Left ventricle myocardium superior (tissue), 1 donor: ENCODE results near the gene ANGPT4. TPM values are rescaled to one million over a fixed set of nuclear protein-coding genes. Genes with fewer than 3 reads are reported as not detected.
"Not testable (repeated sequence)": the region's sequence is repeated elsewhere in the genome, so short reads cannot be mapped to it uniquely, and the experiment has no call there.

ENCODE experiments used
- ATAC-seq: fragments of 200-7000 bp; cut with Tn5 transposase; one replicate; pipeline ENCODE4 v1.9.1; 2020; ENCODE audit warnings: mild to moderate bottlenecking, moderate library complexity
- DNase-seq: peaks from one replicate; pipeline ENCODE4 v3.0.0-alpha.2; 2020
- intact Hi-C: fragments of 100-400 bp; cut with micrococcal nuclease; formaldehyde crosslinking; loops from one replicate; pipeline ENCODE4 v1.11.0; 2022
- total RNA-seq: library from RNA; stranded (reverse); fragmentation: NEBNext Ultra II Directional; extraction: Animal tissue kit (Norgen Biotek cat#: 25700); gene quantifications from one replicate; pipeline ENCODE4 v1.2.1, GENCODE V29; 2021
- donor health status: DM: no; HTN: yes; CAD: no; lungs with severe emphysema.

The ANGPT4 gene
- total RNA-seq, 1 donor from 2014 or later, result 0.05 TPM

DNA sequence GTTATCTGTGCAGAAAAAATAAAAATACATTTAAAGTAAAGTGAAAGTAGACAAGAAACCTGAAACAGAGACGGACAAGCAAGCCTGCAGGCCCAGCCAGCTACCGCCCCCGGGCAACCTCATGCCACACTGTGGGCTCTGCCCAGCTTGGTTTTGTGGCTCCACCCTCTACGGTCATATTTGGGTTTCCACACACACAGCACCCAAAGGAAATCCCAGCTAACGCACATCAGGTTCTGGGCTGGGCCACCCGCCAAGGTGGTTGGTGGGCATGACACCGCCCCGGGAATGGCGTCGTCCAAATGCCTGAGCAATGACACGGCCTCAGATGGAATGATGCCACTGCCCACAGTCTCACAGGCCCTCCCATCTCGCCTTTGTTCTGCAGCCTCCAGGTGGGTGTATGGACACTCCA is 59.8 kb downstream of the ANGPT4 start:
- DNase-seq (no peak), ATAC-seq (no peak)
- intact Hi-C loops, result no loop called here

DNA sequence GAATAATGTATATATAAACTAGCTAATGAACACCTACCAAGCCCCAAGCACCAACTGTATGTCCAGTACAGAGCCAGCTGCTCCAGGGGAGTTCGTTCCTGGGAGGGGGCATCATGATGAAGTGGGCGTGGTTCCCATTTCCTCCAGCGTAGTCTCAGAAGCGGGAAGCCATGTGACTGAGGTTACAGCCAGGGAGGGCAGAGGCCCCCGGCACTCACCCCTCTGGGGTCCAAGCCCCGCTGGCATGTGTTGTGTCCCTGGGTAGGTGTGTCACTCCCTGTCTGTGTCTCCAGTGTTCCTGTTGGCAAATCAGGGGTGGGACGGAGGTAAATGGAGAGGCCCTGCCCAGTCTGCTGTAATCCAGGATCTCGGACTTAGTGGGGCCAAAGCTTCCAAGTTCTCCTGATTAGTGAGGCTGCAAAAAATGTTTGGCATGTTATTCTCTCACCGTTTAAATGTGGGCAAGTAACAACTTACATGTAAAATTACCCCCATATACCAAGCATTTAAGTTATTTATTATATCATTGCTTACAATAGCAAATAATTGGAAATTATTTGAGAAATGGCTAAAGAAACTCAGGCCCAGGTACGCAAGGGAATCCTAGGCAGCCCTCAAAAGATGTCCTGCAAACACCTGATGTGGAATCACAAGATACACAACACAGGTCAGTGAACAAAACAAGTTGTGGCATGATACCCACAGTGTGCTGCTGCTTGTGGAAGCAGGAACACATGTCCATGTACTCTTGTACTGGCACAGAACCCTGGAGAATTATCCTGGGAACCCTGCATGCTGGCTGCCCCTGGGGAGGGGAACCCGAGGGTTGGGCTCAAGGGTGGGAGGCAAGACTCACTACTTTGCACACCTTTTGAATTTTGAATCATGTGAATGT is 60.4 kb downstream of the ANGPT4 start:
- intact Hi-C loops, result no loop called here
- DNase-seq (no peak), ATAC-seq (no peak)

DNA sequence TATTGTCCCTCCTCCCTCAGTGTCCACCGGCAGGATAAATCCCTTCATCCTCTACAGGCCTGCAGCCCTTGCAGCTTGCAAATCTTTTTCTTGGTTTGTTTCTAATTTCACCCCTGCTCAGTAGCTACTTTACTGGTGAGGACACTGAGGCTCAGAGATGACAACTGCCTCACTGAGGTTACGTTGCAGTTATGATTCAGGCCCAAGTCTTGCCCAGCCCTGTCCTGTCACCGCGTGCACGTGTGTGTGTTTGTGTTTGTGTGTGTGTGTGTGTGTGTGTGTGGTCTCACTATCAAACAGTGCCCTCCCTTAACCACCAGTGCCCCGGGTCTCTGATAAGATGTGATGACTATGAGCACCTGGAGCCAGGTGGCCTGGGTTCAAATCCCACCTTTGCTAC is 61.5 kb downstream of the ANGPT4 start:
- ATAC-seq (no peak), DNase-seq (no peak)

DNA sequence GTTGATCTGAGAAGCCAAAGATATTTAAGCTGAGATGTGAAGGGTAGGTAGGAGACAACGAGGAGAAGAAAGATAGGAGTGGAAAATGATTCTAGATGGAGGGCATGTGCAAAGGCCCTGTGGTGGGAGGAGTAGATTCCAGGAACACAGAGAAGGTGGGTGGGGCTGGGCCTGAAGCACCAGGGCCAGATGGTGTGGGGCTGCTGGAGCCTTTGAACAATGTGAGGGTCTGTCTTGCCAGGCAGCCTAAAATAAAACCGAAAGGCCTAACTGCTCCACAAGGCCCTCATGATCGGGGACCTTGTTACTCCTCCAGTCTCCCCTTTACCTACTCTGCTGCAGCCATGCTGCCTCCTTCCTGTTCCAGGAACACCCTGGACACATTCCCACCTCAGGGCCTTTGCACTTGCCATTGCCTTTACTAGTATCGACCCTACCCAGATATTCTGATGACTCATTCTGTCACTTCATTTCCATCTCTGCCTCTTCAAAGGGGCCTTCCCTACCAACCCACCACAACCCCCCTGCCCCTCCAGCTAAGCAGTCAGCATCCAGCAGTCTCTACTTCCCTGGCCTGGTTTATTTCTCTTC is 62.6 kb downstream of the ANGPT4 start:
- DNase-seq (no peak), ATAC-seq (no peak)
- intact Hi-C loops, result no loop called here

More for the DNA sequence above, 61.5 kb downstream of the ANGPT4 start:
- intact Hi-C loops, result no loop called here

DNA sequence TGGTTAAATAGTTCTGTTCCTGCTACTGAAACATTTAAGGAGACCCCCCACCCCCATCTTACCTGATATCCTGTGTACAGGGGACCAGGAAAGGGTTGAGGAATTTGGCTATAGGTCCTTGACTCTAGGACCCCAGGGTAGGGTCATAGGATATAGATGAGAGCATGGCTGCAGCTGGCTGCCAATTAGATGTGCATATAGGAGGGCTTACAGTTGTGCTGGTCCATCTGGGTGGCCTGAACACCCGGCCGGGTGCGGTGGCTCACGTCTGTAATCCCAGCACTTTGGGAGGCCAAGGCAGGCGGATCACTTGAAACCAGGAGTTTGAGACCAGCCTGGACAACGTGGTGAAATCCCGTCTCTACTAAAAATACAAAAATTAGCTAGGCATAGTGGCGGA is 67.4 kb downstream of the ANGPT4 start:
- DNase-seq, intact Hi-C loops, ATAC-seq: not testable (repeated sequence)

DNA sequence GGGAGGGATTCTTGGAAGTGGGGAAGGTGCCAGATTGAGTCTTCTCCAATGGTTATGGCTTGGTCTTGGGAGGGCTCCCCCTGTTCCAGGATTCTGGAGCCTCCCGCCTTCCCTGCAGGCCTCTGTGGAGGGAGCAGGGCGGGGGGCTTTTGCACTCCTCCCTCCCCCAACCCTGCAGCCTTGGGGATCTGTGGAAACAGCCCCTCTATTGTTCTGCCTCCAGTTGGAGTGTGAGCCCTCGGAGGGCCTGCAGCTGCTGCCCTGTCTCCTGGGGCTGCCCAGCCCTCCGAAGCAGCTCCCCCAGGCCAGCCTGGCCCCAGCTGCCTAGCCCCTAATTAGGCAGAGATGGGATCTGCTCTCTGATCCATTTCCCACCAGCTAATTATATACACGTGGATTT is 67.9 kb downstream of the ANGPT4 start:
- no peak for ATAC-seq
- DNase-seq, result no peak
- intact Hi-C loops, result no loop called here

DNA sequence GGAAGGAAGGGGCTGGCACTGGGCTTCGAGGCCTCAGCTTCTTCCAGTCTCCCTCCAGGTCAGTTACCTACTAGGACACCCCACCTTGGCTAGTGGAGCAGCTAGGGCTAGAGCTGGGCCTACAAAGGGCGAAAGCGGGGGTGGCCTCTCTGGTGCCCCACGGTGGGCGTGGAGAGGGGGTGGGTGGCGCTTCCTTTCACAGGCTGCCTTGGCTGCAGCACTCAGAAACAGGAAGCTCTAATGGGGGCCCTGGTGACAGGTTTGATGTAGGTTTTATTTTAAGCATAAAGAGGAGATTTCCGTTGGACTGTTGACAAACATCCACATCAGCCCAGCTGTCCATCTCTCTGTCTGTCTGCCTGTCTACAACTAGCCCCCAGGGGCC is 69.2 kb downstream of the ANGPT4 start:
- no peak for ATAC-seq
- DNase-seq, result no peak
- intact Hi-C loops, result no loop called here

DNA sequence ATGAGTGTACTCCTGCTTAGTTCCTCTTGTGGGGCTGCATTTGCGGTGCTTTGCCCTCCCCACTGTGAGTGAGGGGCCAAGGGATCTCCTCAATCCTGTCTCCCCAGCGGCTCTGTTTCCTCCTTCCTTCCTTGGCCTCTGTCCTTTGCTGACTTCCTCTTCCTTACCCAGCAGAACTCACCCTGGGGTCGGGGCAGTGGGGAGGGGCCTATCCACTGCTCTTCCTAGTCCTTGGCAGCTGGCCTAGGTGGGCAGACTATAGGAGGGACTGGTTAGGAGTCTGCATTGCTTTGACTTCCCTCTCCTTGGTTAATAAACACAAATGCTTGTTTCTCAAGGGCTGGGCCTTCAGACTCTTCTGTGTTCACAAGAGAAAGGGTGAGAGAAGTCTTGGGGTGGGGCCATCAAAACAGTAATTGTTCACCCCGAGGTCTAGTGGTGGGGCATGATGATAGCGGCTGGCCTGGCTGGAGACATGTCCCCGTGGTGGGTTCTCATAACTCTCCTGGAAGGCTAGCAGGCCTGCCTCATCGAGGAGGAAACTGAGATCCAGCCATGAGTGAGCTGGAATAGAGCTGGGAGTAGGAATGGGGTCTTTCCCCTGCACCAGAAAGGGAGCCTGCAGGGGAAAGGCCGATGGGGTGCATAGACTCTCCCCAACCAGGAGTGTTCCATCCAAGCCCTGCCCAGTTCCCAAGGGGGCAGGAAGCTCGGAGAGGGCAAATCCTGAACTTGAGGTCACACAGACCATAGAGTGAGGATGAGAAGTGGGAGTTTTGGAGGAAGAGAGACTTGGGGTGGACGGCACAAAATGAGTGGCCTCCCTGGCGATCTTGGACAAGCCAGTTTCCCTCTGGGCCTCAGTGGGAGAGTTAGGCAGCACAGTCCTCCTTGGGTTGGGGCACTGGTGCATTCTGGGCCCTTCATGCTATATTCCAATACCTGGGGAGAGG is 69.9 kb downstream of the ANGPT4 start:
- no peak for DNase-seq
- ATAC-seq, result no peak
- intact Hi-C loops, result no loop called here

DNA sequence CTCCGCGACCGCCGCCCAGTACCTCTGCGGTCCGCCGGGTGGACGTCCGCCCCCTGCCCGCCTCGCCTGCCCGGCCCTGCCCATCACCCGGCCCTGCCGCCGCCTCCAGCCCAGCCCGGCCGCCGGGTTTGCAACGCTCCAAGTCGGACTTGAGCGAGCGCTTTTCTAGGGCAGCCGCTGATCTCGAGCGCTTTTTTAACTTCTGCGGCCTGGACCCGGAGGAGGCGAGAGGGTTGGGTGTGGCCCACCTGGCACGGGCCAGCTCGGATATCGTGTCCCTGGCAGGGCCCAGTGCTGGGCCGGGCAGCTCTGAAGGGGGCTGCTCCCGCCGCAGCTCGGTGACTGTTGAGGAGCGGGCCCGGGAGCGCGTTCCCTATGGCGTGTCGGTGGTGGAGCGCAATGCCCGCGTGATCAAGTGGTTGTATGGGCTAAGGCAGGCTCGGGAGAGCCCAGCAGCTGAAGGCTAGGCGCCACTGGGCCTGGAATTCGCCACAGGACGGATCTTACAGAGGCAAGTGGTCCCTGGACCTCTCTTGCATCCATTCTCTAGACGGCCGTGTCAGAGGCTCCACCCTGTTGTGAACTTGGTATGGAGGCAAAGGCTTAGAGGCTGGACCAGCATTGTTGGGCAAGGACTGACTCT is 70.8 kb downstream of the ANGPT4 start:
- DNase-seq (no peak), ATAC-seq (no peak)
- intact Hi-C loops, result no loop called here

DNA sequence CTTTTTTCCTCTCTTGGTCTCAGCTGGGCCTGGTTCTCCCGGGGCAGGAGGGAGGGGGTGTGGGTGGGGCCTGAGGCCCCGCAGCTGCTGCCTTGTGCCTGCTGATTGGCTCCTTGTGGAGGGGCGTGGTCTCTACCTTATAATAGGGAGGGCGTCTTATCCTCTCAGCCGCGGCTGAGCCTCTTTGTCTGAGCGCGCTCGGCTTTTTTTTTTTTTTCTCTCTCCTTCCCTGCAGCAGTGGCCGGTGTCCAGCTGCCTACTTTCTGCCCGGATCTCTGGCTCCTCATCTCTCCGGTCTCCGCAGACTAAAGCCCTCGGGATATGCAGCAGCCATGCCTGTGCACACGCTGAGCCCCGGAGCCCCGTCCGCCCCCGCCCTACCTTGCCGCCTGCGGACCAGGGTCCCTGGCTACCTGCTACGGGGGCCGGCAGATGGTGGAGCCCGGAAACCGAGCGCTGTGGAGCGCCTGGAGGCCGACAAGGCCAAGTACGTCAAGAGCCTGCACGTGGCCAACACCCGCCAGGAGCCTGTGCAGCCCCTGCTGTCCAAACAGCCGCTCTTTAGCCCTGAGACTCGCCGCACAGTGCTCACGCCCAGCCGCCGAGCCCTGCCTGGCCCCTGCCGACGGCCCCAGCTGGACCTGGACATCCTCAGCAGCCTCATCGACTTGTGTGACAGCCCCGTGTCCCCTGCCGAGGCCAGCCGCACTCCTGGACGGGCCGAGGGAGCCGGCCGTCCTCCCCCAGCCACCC is 71.5 kb downstream of the ANGPT4 start:
- DNase-seq (peak; percentile 93), ATAC-seq (peak; percentile 99)
- intact Hi-C loops, result no loop called here

DNA sequence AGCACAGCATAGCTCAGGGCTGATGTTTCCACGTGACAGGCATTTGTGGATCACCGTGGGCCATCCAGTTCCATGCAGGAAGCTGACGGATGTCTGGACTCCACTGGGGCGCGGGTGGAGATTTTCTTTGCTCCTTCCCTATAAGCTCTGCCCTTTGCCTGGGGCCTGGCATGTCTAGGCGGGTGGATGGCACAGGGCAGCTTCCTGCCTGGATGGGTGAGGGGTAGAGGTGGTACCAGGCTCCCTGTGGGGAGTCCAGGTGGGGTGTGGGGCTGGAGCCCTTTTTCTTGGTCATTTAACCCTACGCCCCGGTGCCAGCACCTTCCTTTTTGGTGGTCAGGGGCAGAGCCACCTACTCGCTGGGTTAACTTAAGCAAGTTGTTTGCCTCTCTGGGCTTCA is 72.2 kb downstream of the ANGPT4 start:
- DNase-seq, result no peak
- no peak for ATAC-seq
- intact Hi-C loops, result no loop called here

DNA sequence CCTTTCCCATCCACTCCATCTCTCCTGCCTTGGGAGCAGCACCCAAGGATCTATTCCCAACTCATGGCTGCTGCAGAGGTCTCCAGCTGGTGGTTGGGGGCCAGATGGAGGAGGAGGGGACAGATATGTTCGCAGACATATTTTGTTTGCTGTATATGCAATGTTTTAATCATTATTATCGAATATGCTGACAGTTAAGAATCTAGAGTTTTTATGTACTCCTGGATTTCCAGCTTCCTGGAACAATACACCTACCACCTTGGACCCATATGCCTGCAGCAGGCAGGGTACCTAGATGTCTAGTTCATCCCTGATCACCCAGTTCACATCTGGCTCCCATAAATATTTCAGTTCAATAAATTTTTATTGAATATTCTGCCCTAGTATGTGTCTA is 73.6 kb downstream of the ANGPT4 start:
- ATAC-seq (no peak), DNase-seq (no peak)
- intact Hi-C loops, result no loop called here

DNA sequence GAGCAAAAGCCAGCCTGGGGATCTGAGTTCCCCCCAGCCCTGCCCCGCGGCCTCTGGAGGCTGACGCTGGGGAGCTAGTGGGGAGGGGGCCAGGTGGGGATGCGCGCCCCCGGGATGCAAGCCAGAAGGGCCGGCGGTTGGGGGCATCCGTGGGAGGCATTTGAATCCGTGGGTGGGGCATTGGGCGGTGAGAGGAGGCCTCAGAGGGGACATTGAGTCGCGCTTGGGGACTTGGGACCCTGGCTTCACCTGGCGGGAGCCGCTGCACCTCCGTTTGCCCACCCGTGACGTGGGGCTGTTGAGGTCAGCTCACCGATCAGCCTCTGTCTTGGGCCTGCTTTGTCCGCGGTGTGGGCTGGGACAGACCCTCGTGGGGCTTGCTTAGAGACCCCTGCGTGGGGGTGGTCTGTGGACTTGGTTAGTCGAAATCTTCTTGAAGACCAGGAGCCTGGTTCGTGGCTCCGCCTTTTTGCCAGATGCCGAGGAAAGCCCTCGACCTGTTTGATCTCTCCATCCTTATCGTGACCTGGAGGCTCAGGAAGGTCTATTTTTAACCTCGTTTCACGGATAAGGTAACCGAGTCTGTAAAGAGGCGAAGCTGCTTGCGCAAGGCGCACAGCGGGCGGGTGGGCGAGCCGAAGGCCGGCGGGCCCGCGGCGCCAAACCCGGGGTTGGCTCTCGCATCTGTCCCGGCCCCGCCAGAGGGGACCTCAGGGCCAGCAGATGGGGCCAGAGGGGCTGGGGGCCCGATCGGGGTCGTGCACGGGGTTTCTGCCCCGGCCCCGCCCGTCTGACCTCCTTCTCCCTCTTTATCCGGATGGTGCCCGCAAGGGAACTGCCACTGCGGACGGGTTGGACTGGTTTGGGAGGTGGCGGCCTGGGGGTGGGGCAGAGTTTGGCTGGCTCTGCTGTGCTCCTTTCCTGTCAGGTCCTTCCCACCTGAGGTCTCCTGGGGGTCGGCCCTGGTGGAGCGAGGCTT is 74.3 kb downstream of the ANGPT4 start:
- DNase-seq, result no peak
- ATAC-seq, result no peak
- intact Hi-C loops, result no loop called here

DNA sequence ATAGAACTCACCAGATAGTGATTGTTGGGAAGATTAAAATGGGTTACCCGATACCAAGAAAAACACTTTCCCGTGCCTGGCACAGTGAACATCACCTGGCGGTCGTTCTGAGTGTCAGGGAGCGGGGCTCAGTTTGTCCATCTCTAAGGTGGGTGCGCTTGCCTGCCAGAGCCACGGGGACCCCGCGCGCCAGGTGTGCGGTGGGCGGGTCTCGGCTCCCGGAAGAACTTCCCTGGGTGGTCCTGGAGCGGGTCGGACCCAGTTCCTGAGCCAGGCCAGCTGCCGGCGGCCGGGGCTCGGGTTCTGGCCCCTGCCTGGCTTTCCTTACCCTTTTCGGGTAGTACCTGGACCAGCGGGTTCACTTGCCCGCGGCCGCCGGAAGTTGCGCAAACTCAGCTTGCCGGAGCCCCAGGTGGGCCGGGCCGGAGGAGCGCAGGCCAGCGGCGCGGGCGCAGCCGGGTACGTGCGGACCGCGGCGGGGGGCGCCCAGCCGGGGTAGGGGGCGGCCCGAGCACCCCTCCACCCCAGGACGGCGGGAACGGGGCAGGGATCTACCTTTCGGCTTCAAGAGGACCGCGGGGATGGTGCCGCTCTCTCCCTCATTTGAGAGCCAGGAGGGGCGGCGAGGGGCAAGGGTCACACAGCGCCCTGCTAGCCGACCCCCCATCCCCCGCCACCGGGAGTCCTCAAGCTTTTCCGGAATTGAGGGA is 75.1 kb downstream of the ANGPT4 start:
- intact Hi-C loops, result no loop called here
- no peak for ATAC-seq
- peak; percentile 47 for DNase-seq

DNA sequence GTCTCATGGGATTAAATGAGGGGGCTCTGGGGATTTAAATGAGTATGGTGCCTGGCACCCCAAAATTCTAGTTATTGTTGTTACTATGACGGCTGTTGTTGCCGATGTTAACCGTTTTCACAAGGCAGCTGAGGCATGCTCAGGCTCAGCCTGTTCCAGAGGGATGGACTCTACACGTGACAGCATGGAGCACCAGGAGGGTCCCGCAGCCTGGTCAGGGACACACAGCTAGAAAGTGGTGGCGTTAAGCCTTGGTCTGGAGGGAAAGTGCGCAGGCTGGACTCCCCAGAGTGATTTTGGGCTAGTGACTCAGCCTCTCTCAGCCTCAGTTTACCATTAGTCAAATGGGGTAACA is 75.7 kb downstream of the ANGPT4 start:
- ATAC-seq (no peak), DNase-seq (no peak)
- intact Hi-C loops, result no loop called here

DNA sequence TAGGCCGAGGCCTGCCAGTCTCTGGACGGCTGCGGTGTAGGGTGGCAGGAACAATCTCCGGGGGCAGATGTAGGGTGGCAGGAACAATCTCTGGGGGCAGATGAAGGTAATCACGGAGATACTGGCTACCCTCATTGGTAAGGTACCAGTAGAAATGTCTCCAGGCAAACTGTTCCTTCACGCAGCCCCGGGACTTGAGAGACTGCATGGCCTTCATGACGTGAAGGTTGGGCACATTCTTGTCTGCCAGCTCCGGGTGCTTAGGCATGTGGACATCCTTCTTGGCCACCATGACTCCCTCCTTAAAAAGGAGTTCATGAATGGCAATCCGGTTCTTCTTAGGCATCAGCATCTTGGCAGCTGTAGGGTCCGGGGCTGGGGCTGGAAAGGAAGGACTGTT is 76.5 kb downstream of the ANGPT4 start:
- ATAC-seq (no peak), DNase-seq (no peak)
- intact Hi-C loops, result no loop called here

DNA sequence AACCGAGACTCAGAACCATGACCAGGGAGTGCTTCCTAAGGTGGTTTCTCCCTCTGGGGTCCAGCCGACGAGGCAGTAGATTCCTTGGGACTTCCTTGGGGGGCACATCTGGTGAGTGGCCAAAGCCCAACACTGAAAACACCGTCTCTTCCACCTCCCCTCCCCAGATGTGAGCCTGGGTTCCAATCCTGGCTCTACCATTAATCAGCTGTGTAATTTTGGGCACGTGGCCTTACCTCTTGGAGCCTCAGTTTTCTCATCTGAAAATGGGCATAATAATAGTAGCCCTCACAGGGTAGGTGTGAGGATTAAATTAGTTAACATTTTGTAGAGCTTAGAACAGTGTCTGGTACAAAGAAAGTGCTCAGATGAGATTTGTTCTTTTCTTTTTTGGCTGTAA is 77.1 kb downstream of the ANGPT4 start:
- intact Hi-C loops, result no loop called here
- DNase-seq (no peak), ATAC-seq (no peak)
